GM18858 (cell line): ENCODE measurements around the gene SRSF5.

Experiments
- ATAC-seq: cut with Tn5 transposase; IDR thresholded peaks from one replicate; pipeline ENCODE4 v1.9.1; 2021; ENCODE audit not compliant: unreplicated experiment

The SRSF5 gene

GRCh38 chr14:69769623-69770022 is 2.7 kb downstream of the SRSF5 start:
- no peak for ATAC-seq

GRCh38 chr14:69770559-69770958 is 3.6 kb downstream of the SRSF5 start:
- ATAC-seq, result no peak

- ATAC-seq, result no peak
These were observed 4.2 kb downstream of the SRSF5 start for GRCh38 chr14:69771136-69771535.

GRCh38 chr14:69772082-69773017 is 5.4 kb downstream of the SRSF5 start:
- ATAC-seq, result no peak

- no peak for ATAC-seq
These were observed 6.8 kb downstream of the SRSF5 start for GRCh38 chr14:69773571-69774276.

GRCh38 chr14:69775012-69775411 is 8.1 kb downstream of the SRSF5 start:
- ATAC-seq, result no peak

- no peak for ATAC-seq
These were observed 10.0 kb downstream of the SRSF5 start for GRCh38 chr14:69776875-69777453.

GRCh38 chr14:69779088-69779487 is 12.1 kb downstream of the SRSF5 start:
- no peak for ATAC-seq

- no peak for ATAC-seq
These were observed 13.2 kb downstream of the SRSF5 start for GRCh38 chr14:69780092-69780491.

- ATAC-seq, result no peak
These were observed 14.0 kb downstream of the SRSF5 start for GRCh38 chr14:69780952-69781351.

- ATAC-seq, result no peak
These were observed 18.0 kb downstream of the SRSF5 start for GRCh38 chr14:69784942-69785341.

- no peak for ATAC-seq
These were observed 19.7 kb downstream of the SRSF5 start for GRCh38 chr14:69786603-69787002.

GRCh38 chr14:69789118-69789640 is 22.2 kb downstream of the SRSF5 start:
- no peak for ATAC-seq

- ATAC-seq, result no peak
These were observed 26.0 kb downstream of the SRSF5 start for GRCh38 chr14:69792887-69793421.

GRCh38 chr14:69794791-69795190 is 27.8 kb downstream of the SRSF5 start:
- no peak for ATAC-seq

- no peak for ATAC-seq
These were observed 28.7 kb downstream of the SRSF5 start for GRCh38 chr14:69795691-69796090.

- no peak for ATAC-seq
These were observed 30.0 kb downstream of the SRSF5 start, which contains the start of gene SLC10A1 for GRCh38 chr14:69796797-69797500. Gene SLC10A1, minus strand, starts transcription at chr14:69797241. Its CDS starts 86 bp downstream, at chr14:69797155.

- no peak for ATAC-seq
These were observed 30.8 kb downstream of the SRSF5 start for GRCh38 chr14:69797573-69798338.

- no peak for ATAC-seq
These were observed 31.4 kb downstream of the SRSF5 start for GRCh38 chr14:69798339-69798735.

- ATAC-seq, result no peak
These were observed 36.8 kb downstream of the SRSF5 start for GRCh38 chr14:69803753-69804152.
